ENCODE measurements around the gene ERGIC3.

ERGIC3 gene

GRCh38 chr20:35599776-35600120, 57.9 kb downstream of the ERGIC3 start:
- no peak for DNase-seq

GRCh38 chr20:35600176-35600992, 58.5 kb downstream of the ERGIC3 start:
- DNase-seq: no peak

- DNase-seq: peak; percentile 43
Observed at GRCh38 chr20:35600993-35601973, 59.4 kb downstream of the ERGIC3 start.

- no peak for DNase-seq
Observed at GRCh38 chr20:35601990-35602389, 60.1 kb downstream of the ERGIC3 start.

GRCh38 chr20:35602851-35603495, 61.1 kb downstream of the ERGIC3 start:
- no peak for DNase-seq

GRCh38 chr20:35603695-35604448, 62.0 kb downstream of the ERGIC3 start:
- no peak for DNase-seq

GRCh38 chr20:35604449-35604747, 62.5 kb downstream of the ERGIC3 start:
- no peak for DNase-seq

- no peak for DNase-seq
Observed at GRCh38 chr20:35606127-35606526, 64.2 kb downstream of the ERGIC3 start.
